ENCODE data around the gene ALDH1A1.
"Not testable (repeated sequence)": the region's sequence is repeated elsewhere in the genome, so short reads cannot be mapped to it uniquely, and the experiment has no call there.

Gene ALDH1A1

GRCh38 chr9:72888943-72889342 lies 63.9 kb downstream of the ALDH1A1 start:
- DNase-seq, result no peak

- DNase-seq, result no peak
Measured at GRCh38 chr9:72888067-72888466, 64.8 kb downstream of the ALDH1A1 start.

- DNase-seq, result no peak
Measured at GRCh38 chr9:72886386-72886785, 66.5 kb downstream of the ALDH1A1 start.

- DNase-seq, result no peak
Measured at GRCh38 chr9:72884508-72884907, 68.3 kb downstream of the ALDH1A1 start.

GRCh38 chr9:72883875-72884274 lies 69.0 kb downstream of the ALDH1A1 start:
- no peak for DNase-seq

- DNase-seq, result no peak
Measured at GRCh38 chr9:72882117-72882775, 70.6 kb downstream of the ALDH1A1 start.

- DNase-seq, result no peak
Measured at GRCh38 chr9:72880821-72881220, 72.0 kb downstream of the ALDH1A1 start.

- DNase-seq, result no peak
Measured at GRCh38 chr9:72875221-72875620, 77.6 kb downstream of the ALDH1A1 start.

GRCh38 chr9:72874344-72874743 lies 78.5 kb downstream of the ALDH1A1 start:
- DNase-seq, result no peak

- DNase-seq, result no peak
Measured at GRCh38 chr9:72873456-72873855, 79.4 kb downstream of the ALDH1A1 start.

GRCh38 chr9:72872718-72873117 lies 80.1 kb downstream of the ALDH1A1 start:
- no peak for DNase-seq

- no peak for DNase-seq
Measured at GRCh38 chr9:72871685-72872084, 81.2 kb downstream of the ALDH1A1 start.

GRCh38 chr9:72864327-72864726 lies 88.5 kb downstream of the ALDH1A1 start:
- no peak for DNase-seq

GRCh38 chr9:72863456-72864094 lies 89.3 kb downstream of the ALDH1A1 start:
- no peak for DNase-seq

GRCh38 chr9:72862788-72863187 lies 90.1 kb downstream of the ALDH1A1 start:
- not testable (repeated sequence) for DNase-seq

GRCh38 chr9:72858089-72858912 lies 94.6 kb downstream of the ALDH1A1 start:
- DNase-seq, result peak; percentile 1

- no peak for DNase-seq
Measured at GRCh38 chr9:72857624-72857996, 95.2 kb downstream of the ALDH1A1 start.

GRCh38 chr9:72856972-72857623 lies 95.8 kb downstream of the ALDH1A1 start:
- DNase-seq, result no peak

- no peak for DNase-seq
Measured at GRCh38 chr9:72855890-72856523, 96.8 kb downstream of the ALDH1A1 start.

GRCh38 chr9:72855321-72855720 lies 97.5 kb downstream of the ALDH1A1 start:
- DNase-seq, result no peak

All from SHP77 treated with DMSO at 0.1 percent for 48 hours (cell line).